Neural cell (in vitro differentiated cells): ENCODE measurements around the gene MCL1.

Source experiments
- CTCF ChIP-seq: fragments of 450-650 bp; IDR thresholded peaks from 2 replicates; pipeline ENCODE4 v1.5.1; 2014; ENCODE audit warnings: antibody characterized with exemption, mild to moderate bottlenecking, moderate library complexity; ENCODE audit not compliant: poor library complexity, severe bottlenecking
- TAF1 ChIP-seq: IDR thresholded peaks from 2 replicates; pipeline ENCODE4 v1.6.1; 2012; ENCODE audit warnings: low read depth

DNA sequence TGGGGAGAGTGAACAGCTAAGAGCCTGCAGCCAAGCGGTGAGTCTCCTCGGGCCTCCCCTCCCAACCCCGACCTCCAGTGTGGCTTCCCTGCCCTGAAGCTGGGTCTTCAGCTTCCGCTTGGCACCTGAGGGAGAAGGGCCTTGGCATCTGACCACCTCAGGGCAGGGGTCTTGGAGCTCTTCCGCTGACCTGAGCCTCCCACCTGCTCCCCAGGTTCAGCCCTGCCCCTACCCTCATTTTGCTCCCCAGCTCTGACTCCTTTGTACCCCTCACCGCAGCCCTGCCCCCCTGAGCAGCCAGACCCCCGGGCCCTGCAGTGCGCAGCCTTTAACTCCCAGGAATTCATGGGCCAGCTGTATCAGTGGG lies 25.3 kb downstream of the MCL1 start:
- TF ChIP-seq CTCF = no peak
- TF ChIP-seq TAF1 = no peak
